NB4 (cell line): ENCODE measurements around the gene KIAA1958.

Experiments used
- CTCF ChIP-seq: IDR thresholded peaks from one replicate; pipeline ENCODE4 v1.5.1; 2012; ENCODE audit warnings: low read depth, low read length
- POLR2A ChIP-seq: IDR thresholded peaks from 2 replicates; pipeline ENCODE4 v1.6.1; 2011; ENCODE audit warnings: mild to moderate bottlenecking; ENCODE audit not compliant: insufficient read length; ENCODE audit errors: extremely low read depth
- TF ChIP-seq, protein P1 (sequence below): IDR thresholded peaks from 2 replicates; pipeline ENCODE4 v1.6.1; 2011; ENCODE audit warnings: low read depth, low read length

DNA sequence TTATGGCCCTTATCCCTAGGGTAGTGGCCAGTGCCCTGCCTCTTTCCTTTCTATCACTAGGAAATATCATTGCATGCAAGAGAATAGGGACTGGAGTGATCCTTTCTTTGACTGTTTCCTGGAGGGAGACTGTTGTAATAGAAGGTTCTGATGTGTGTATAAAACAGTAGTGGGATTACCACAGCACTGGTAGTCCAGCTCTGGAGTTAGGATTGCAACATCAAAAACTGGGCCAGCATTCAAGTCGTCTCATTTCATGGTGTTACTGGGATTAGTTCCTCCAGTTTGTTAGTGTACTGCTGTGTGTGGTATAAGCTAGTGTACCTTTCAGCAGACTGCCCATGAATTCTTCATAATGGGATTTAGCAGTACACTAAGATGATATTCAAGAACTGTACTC lies 45.8 kb downstream of the KIAA1958 start:
- TF ChIP-seq CTCF (no peak), POLR2A (no peak)
- TF ChIP-seq, protein P1, sequence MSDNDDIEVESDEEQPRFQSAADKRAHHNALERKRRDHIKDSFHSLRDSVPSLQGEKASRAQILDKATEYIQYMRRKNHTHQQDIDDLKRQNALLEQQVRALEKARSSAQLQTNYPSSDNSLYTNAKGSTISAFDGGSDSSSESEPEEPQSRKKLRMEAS = no peak
